Measurements from ENCODE around the gene KCTD15.
A peak's percentile ranks its signal among the peaks of the same experiment; 100 is the strongest.

The KCTD15 gene, protein sequence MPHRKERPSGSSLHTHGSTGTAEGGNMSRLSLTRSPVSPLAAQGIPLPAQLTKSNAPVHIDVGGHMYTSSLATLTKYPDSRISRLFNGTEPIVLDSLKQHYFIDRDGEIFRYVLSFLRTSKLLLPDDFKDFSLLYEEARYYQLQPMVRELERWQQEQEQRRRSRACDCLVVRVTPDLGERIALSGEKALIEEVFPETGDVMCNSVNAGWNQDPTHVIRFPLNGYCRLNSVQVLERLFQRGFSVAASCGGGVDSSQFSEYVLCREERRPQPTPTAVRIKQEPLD

GRCh38 chr19:33796164-33796875 lies at the start of gene KCTD15:
TSS of gene KCTD15 (plus strand) at chr19:33796870. CDS start at chr19:33800455, 3,585 bp downstream.
- peak; percentile 47 for DNase-seq

- DNase-seq: no peak
Observed at GRCh38 chr19:33747273-33747672, 49.4 kb upstream of the KCTD15 start.

DNA sequence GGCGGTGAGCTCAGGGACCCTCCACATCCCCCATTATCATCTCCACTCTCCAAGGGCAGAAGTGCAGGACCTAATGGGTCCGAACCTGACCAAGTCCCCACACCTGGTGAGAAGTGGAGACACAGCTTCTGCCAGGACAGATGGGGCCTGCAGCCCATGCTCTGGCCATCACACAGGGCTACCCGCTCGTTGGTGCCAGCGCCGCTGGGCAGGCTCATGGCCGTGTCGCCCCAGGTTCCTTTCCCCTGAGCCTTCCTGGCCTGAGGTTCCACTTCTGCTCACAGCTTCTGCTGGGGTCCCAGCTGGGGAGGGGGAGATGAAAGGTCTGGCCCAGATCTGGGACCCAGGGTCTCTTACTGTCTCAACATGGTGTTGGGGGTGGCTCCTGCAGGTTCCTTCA lies 48.4 kb upstream of the KCTD15 start:
- DNase-seq: no peak

GRCh38 chr19:33749016-33749415 lies 47.7 kb upstream of the KCTD15 start:
- DNase-seq: no peak

DNA sequence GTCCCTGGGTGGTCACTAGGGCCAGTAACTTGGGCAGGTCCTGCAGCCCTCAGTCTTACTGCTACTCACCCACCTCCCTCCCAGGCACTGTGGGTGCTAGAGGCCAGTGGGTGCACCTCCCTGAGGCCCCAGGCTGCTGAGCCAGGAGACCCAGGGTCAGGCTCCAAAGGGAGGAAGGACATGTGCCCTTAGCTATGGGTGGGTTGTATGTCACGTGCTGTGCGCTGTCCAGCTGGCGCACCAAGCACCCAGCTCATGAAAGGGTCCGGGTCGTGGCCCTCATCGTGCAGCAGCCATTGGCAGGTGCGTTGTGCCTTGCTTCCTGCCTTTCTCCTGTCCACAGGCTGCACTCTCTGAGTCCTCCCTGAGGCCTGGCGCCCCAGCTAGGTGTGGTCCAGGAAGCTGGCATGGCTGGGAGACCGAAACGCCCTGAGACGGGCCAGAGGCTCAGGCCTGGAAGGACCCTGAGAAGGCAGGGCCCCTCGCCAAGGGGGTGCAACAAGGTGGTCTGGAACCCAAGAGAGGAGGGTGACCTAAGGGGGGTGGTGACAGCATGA lies 47.0 kb upstream of the KCTD15 start:
- no peak for DNase-seq

- no peak for DNase-seq
Observed at GRCh38 chr19:33750587-33751435, 45.9 kb upstream of the KCTD15 start.

DNA sequence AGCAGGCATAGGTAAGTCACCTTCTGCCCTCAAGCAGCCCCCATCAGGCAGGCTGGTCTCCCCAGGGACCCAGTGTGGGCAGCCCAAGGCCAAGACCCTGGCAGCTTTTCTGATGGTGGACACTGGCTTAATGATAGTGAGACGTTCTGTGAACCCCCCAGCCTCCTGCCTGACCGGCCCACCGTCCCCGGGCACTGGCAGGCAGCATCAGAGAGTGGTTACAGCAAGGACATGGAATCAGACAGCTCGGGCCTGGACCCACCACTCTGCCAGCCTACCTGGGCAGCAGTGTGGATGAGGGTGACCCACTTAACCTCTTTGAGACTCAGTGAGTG lies 45.3 kb upstream of the KCTD15 start:
- DNase-seq: no peak

- no peak for DNase-seq
Observed at GRCh38 chr19:33752018-33752800, 44.5 kb upstream of the KCTD15 start.

DNA sequence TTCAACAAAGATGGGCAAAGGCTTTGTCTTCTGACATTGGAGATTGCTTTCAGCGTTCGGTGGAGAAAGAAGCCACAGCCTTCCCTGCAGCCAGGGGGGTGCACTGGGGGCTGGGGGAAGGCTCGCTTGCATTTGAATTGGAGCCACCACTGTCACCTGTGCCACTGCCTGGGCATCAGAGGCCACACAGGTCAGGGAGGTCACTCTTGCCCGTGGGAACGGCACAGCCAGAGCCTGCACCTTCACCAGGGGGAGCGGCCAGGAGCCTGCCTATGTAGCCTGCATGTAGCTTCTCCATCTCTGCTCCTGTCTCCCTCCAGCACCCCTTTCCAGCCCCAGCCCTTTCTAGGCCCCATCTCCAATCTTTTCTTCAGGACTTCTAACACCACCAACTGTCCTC lies 43.7 kb upstream of the KCTD15 start:
- no peak for DNase-seq

- DNase-seq: no peak
Observed at GRCh38 chr19:33754361-33754760, 42.3 kb upstream of the KCTD15 start.

GRCh38 chr19:33755099-33756035 lies 41.3 kb upstream of the KCTD15 start:
- no peak for DNase-seq

DNA sequence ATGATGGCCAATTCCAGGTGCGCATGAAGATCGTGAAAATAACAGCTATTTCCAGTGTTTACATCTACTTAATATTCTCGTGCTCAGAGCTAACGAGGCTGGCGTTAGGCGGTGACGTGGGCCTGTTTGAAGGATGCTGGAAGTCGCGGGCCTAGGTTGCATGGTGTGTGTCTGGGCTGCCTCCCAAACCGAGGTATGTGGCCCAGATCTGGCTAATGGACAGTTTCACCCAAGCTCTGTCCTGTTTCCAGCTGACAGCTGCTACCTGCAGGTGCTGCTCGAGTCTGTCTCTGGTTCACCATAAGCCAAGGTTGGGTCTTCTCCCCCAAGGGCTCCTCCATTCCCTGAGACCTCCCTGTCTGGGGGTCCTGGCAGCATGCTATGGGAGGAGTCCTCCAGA lies 40.5 kb upstream of the KCTD15 start:
- no peak for DNase-seq

DNA sequence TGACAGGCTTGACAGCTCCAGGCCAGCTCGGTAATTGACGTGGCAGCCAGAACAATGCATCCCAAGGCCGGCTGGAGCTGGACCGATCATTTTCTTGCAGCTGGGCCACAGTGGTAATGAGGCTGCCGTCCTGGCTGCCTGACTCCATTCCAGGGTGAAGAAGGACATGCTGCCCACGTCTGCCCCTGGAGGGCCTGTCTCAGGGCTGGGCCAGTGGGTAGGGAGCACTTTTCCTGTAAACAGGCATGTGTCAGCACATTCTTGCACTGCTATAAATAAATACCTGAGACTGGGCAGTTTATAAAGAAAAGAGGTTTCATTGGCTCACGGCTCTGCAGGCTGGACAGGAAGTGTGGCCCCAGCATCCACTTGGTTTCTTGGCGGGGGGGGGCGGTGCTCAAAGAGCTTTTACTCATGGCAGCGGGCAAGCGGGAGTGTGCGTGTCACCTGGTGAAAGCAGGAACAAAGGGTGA lies 38.1 kb upstream of the KCTD15 start:
- DNase-seq: peak; percentile 15

GRCh38 chr19:33759356-33759755 lies 37.3 kb upstream of the KCTD15 start:
- DNase-seq: no peak

- DNase-seq: no peak
Observed at GRCh38 chr19:33763633-33764371, 32.9 kb upstream of the KCTD15 start.

DNA sequence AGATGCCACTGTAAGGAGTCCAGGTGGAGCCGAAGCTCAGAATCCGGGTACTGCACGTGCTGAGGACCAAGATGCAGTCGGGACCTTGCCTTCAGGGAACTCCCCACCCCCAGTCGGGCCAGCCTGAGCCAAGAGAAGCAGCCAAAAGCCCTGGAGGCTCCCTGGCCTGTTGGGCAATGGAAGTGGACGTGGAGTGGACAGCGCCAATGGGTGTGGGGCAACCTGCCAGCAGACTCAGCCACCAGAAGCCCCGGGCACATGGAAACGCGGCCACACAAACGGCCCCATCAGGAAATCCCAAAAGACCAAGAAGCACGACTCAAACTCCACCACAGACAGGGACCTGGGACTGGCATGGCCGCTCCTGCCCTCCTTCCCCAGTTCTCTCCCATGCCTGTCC lies 30.0 kb upstream of the KCTD15 start:
- no peak for DNase-seq

GRCh38 chr19:33767898-33768413 lies 28.7 kb upstream of the KCTD15 start:
- no peak for DNase-seq

- DNase-seq: no peak
Observed at GRCh38 chr19:33769208-33769607, 27.5 kb upstream of the KCTD15 start.

GRCh38 chr19:33770107-33770506 lies 26.6 kb upstream of the KCTD15 start:
- DNase-seq: no peak

GRCh38 chr19:33771384-33772101 lies 25.1 kb upstream of the KCTD15 start:
- DNase-seq: peak; percentile 55

Data from NCI-H774 (cell line).